Heart left ventricle (tissue), 16 donors: ENCODE results near the gene TENM3. TPM values are rescaled to one million over a fixed set of nuclear protein-coding genes. Genes with fewer than 3 reads are reported as not detected.

Experiments
- ATAC-seq, 4 donors: fragments of 200-7000 bp; cut with Tn5 transposase; one replicate each; pipeline ENCODE4 v1.9.1; 2020 to 2022; ENCODE audit warnings: moderate library complexity in 4 of 4, mild to moderate bottlenecking in 3 of 4, moderate number of reproducible peaks in 1 of 4
- DNase-seq, 5 donors: peaks; one replicate each; pipeline ENCODE4 v3.0.0-alpha.2; 2020
- H3K27ac ChIP-seq, 12 donors: fragments of 200-600 bp; sonication (generic) in 4 of 12; one replicate each; pipeline versions ENCODE4 v1.5.0 to v1.8.0; 2016 to 2022; ENCODE audit warnings: mild to moderate bottlenecking in 2 of 12
- H3K27me3 ChIP-seq, 9 donors: fragments of 200-600 bp; sonication (generic) in 2 of 9; one replicate each; pipeline versions ENCODE4 v1.5.1 to v1.8.0; 2016 to 2022; ENCODE audit warnings: mild to moderate bottlenecking in 3 of 9
- H3K36me3 ChIP-seq, 9 donors: fragments of 200-600 bp; sonication (generic) in 2 of 9; one replicate each; pipeline versions ENCODE4 v1.5.0 to v1.8.0; 2018 to 2022; ENCODE audit warnings: mild to moderate bottlenecking in 2 of 9
- H3K4me1 ChIP-seq, 12 donors: fragments of 200-600 bp; sonication (generic) in 4 of 12; one replicate each; pipeline versions ENCODE4 v1.5.0 to v1.8.0; 2016 to 2022; ENCODE audit warnings: mild to moderate bottlenecking in 3 of 12
- H3K4me3 ChIP-seq, 12 donors: fragments of 200-600 bp; sonication (generic) in 4 of 12; one replicate each; pipeline versions ENCODE4 v1.5.0 to v1.8.0; 2017 to 2022; ENCODE audit warnings: mild to moderate bottlenecking in 9 of 12, moderate library complexity in 4 of 12
- H3K9me3 ChIP-seq, 12 donors: fragments of 200-600 bp; sonication (generic) in 4 of 12; one replicate each; pipeline versions ENCODE4 v1.5.0 to v1.8.0; 2016 to 2022; ENCODE audit warnings: mild to moderate bottlenecking in 1 of 12
- POLR2A ChIP-seq, 2 donors: fragments of 450-650 bp; IDR thresholded peaks; one replicate each; pipeline ENCODE4 v1.6.1; 2017; ENCODE audit warnings: antibody characterized with exemption in 2 of 2, mild to moderate bottlenecking in 2 of 2, moderate library complexity in 2 of 2
- WGBS, 4 donors: extraction: QIAGEN DNeasy Blood & Tissue Kit in 2 of 4; methylation state at CpG; one replicate each; pipeline versions ENCODE4 v1.1.5 to v1.1.7; 2013 to 2018; 5-methylcytosine and 5-hydroxymethylcytosine counted together
- intact Hi-C, 10 donors: fragments of 100-400 bp; cut with DNase I; formaldehyde crosslinking; loops; one replicate each; pipeline versions ENCODE4 v1.11.1 to v1.14.2; 2022
- polyA plus RNA-seq, 2 donors: library from polyadenylated mRNA; stranded (reverse); fragments of 200-250 nt; gene quantifications; one replicate each; pipeline ENCODE4 v1.2.3, GENCODE V29; 2013
- total RNA-seq, 9 donors: library from RNA; depleted of rRNA in 2 of 9; stranded (reverse); fragments of >200 nt in 2 of 9; fragmentation: NEBNext Ultra II Directional in 3 of 9; extraction: Animal tissue kit (Norgen Biotek cat#: 25700) in 3 of 9; gene quantifications; one replicate each; pipeline versions ENCODE4 v1.1.0 to v1.2.4, GENCODE V29; 2016 to 2023
- TF ChIP-seq, protein P1 (sequence below), 12 donors: fragments of 200-600 bp; sonication (generic) in 4 of 12; IDR thresholded peaks; one replicate each; pipeline versions ENCODE4 v1.5.0 to v1.8.0; 2018 to 2022; ENCODE audit warnings: antibody characterized with exemption in 12 of 12, mild to moderate bottlenecking in 5 of 12
- donor health status: ischemic (EF 13 %, LVEDD 7.1; RV severe dilation, severe dysfunction).
- donor health status: healthy with polysubstance abuse.
- donor health status: DM: no; HTN: yes; CAD: no.
- donor health status: DM: no; HTN: no; CAD: no.
- donor health status: ischemic (EF 25% LVEDD 6.9; RV normal size, moderate dysfunction).
- donor health status: ischemic (EF 25% LVEDD 5.7; RV mildly dilated, moderate dysfunction).
- donor health status: healthy.
- donor health status: DM: yes; HTN: yes; CAD: no.
- donor health status: ischemic (EF 35%, LVEDD 5.7; RV mildly dilated, moderate dysfunction).
- donor health status: nonischemic (EF 11% LVEDD 7.7; RV severe dilation, severe dysfunction).
- donor health status: DM: yes; HTN: yes; CAD: no.
- donor health status: PGD.
- donor health status: ischemic (EF 29% LVEDD 5.4; RV normal size, mild dysfunction).
- donor health status: nonischemic (EF 23%, LVEDD 6.1; RV moderate dilation, normal function).

The TENM3 gene
- total and polyA plus RNA-seq, 11 donors, result 0.19 to 10.3 (median 2.5) TPM

DNA sequence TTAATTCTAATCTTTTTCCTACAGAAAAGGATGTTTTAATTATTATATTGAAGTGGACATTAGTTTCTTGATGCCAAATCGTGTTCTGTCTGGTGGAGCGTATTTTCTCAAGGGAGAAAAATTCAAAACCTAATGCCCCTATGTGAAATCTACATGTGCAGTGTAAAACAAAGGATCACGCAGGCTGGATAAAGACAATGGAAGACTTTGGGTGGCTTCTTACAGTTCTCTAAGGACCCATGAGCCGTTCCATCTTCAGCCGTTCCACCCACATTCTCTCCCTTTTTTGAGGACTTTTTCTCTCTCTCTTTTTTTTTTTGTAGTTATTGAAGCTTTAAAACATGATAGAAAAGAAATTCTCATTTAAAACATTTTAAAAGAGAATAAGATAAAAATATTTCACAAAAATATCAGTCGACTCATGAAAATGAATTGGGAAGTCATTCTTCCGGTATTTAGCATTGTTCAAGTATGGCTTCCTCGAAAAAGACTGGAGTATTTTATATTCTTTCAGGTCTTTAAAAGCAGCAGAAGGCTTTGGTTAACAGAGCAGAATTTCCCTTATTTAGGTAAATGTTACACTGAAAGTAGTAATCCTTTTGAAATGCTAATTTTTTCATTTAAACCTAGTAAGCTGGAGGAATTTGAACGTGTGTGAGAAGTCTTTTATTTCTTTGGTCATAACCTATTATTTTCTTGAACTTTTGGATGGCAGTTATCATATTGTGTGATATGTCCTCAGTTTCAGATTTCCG lies 11.0 kb downstream of the TENM3 start:
- DNase-seq (no peak), ATAC-seq (no peak)
- Histone ChIP-seq H3K4me3 (no peak overlapping the region), H3K4me1 (no peaks in the 10 kb centered on the region), H3K9me3 (peaks cover 0 to 8% (median 0%) of the 10 kb centered on the region in 12 donors), H3K36me3 (no peaks in the 10 kb centered on the region), H3K27me3 (no peaks in the 10 kb centered on the region), H3K27ac (no peak overlapping the region)
- TF ChIP-seq, protein P1, sequence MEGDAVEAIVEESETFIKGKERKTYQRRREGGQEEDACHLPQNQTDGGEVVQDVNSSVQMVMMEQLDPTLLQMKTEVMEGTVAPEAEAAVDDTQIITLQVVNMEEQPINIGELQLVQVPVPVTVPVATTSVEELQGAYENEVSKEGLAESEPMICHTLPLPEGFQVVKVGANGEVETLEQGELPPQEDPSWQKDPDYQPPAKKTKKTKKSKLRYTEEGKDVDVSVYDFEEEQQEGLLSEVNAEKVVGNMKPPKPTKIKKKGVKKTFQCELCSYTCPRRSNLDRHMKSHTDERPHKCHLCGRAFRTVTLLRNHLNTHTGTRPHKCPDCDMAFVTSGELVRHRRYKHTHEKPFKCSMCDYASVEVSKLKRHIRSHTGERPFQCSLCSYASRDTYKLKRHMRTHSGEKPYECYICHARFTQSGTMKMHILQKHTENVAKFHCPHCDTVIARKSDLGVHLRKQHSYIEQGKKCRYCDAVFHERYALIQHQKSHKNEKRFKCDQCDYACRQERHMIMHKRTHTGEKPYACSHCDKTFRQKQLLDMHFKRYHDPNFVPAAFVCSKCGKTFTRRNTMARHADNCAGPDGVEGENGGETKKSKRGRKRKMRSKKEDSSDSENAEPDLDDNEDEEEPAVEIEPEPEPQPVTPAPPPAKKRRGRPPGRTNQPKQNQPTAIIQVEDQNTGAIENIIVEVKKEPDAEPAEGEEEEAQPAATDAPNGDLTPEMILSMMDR (IDR thresholded peaks at IDR 0.05), result no peak
- no peak for TF ChIP-seq POLR2A (IDR thresholded peaks at IDR 0.05)
- 78 to 83% (median 78%) methylated on average over 10 of the region's 10 CpGs for WGBS, 4 donors
- intact Hi-C loops, result no loop called here

DNA sequence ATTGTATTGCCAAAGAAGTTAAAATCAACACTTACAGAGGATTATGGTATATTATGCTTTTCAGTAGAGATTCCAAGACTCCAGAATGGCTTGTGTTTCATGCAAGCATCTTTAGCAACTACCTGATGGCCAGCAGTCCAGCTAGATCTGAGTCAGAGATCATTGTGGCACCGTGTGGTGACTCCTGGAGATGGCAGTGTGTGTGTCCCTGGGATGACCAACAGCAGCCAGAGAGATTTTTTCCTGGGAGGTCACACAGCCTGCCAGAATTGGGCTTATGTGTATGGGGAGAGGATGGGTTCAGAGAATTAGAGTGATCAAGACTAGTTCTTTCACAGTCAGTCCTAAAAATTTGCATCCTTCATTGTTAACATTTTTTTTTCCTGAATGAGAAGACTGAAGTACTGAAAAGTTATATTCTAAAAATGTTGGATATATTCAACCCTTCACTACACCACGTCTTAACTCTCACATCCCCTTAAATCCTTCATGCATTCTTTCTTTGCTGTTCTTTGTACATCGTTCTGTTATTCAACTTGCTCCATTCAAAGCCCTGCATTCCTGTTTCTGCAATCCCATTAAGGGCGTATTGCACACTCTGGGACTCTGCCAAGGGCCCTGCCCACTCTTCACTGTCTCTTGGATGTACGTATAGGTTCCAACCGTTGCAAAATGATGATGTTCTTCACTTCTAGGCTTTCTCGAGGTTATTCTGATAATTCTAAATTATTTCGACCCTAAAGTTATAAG lies 12.4 kb downstream of the TENM3 start:
- ATAC-seq, result no peak
- TF ChIP-seq POLR2A (IDR thresholded peaks at IDR 0.05), result no peak
- TF ChIP-seq, protein P1 (IDR thresholded peaks at IDR 0.05), result no peak
- H3K9me3 ChIP-seq, result peaks cover 0 to 8% (median 0%) of the 10 kb centered on the region in 12 donors
- no peak overlapping the region for H3K27ac ChIP-seq
- H3K36me3 ChIP-seq, result no peaks in the 10 kb centered on the region
- H3K4me1 ChIP-seq, result no peaks in the 10 kb centered on the region
- intact Hi-C loops, result no loop called here
- H3K27me3 ChIP-seq, result no peaks in the 10 kb centered on the region
- no peak overlapping the region for H3K4me3 ChIP-seq
- DNase-seq, result no peak
- 71 to 75% (median 73%) methylated on average over 8 of the region's 8 CpGs for WGBS, 4 donors

DNA sequence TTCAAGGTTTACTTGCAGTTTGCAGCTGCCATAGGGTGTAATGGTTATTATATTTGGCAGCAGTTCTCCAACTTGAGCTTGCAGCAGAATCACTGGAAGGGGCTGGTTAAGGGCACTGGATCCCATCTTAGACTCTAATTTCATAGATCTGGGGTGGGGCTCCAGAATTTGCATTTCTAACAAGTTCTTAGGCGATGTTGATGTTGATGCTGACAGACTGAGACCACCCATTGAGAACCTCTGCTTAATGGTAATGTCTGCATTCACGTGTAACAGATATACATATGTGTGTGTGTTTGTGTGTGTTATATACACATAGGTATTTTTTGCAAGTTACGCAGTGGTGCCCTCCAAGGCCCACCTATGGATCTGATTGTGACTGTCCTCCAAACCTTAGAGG lies 13.8 kb downstream of the TENM3 start:
- H3K9me3 ChIP-seq, result peaks cover 0 to 8% (median 0%) of the 10 kb centered on the region in 12 donors
- no peaks in the 10 kb centered on the region for H3K27me3 ChIP-seq
- DNase-seq (no peak), ATAC-seq (no peak)
- intact Hi-C loops, result no loop called here
- no peaks in the 10 kb centered on the region for H3K36me3 ChIP-seq
- H3K4me1 ChIP-seq, result no peaks in the 10 kb centered on the region
- no peak for TF ChIP-seq POLR2A (IDR thresholded peaks at IDR 0.05)
- TF ChIP-seq, protein P1 (IDR thresholded peaks at IDR 0.05), result no peak
- 72 to 95% (median 87%) methylated on average over 3 of the region's 3 CpGs for WGBS, 4 donors
- H3K4me3 ChIP-seq, result no peak overlapping the region
- no peak overlapping the region for H3K27ac ChIP-seq

DNA sequence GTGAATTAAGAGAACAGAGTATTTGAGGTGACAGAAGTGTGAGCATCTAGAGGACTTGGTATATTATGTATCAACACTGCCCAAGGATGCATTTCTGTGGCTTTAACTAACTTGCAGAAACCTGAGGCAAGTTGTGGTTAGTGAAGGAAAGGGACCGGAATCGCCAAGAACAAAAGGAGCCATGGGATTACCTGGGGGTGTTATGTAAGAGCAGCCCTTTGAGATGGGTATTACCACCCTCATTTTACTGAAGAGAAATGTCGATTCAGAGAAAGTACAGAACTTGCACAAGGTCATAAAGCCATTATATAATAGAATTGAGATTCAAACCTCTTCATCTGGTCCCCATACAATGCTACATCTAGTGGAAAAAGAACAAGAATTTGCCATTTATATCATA lies 14.3 kb downstream of the TENM3 start:
- 63 to 77% (median 67%) methylated on average over 3 of the region's 3 CpGs for WGBS, 4 donors
- no peak for TF ChIP-seq POLR2A (IDR thresholded peaks at IDR 0.05)
- TF ChIP-seq, protein P1 (IDR thresholded peaks at IDR 0.05), result no peak
- Histone ChIP-seq H3K27me3 (no peaks in the 10 kb centered on the region), H3K27ac (no peak overlapping the region), H3K36me3 (no peaks in the 10 kb centered on the region), H3K4me1 (no peaks in the 10 kb centered on the region), H3K9me3 (peaks cover 0 to 8% (median 0%) of the 10 kb centered on the region in 12 donors), H3K4me3 (no peak overlapping the region)
- intact Hi-C loops, result no loop called here
- DNase-seq (no peak), ATAC-seq (no peak)
